NOMO-1 treated with dmso at 0.1 percent for 144 hours (cell line): Measurements from ENCODE around the gene IRAK2.

ENCODE experiments used
- DNase-seq: peaks from one replicate; lab custom pipeline; 2025; ENCODE audit not compliant: unreplicated experiment; lab: John Stamatoyannopoulos, UW

The IRAK2 gene

GRCh38 chr3:10188804-10189556, 24.3 kb downstream of the IRAK2 start:
- DNase-seq, result no peak

GRCh38 chr3:10189557-10190354, 25.0 kb downstream of the IRAK2 start:
- peak; percentile 91 for DNase-seq

- no peak for DNase-seq
Measured at GRCh38 chr3:10192953-10193691, 28.4 kb downstream of the IRAK2 start.

- DNase-seq, result no peak
Measured at GRCh38 chr3:10193692-10194327, 29.1 kb downstream of the IRAK2 start.

- no peak for DNase-seq
Measured at GRCh38 chr3:10194328-10195071, 29.8 kb downstream of the IRAK2 start.

- DNase-seq, result no peak
Measured at GRCh38 chr3:10195366-10196089, 30.8 kb downstream of the IRAK2 start.

- DNase-seq, result no peak
Measured at GRCh38 chr3:10196389-10197052, 31.8 kb downstream of the IRAK2 start.

GRCh38 chr3:10198226-10198625, 33.5 kb downstream of the IRAK2 start:
- DNase-seq, result no peak

GRCh38 chr3:10198761-10199649, 34.3 kb downstream of the IRAK2 start:
- peak; percentile 20 for DNase-seq

GRCh38 chr3:10204921-10205320, 40.2 kb downstream of the IRAK2 start:
- DNase-seq, result no peak

- DNase-seq, result no peak
Measured at GRCh38 chr3:10205451-10206165, 40.9 kb downstream of the IRAK2 start.

GRCh38 chr3:10206166-10206511, 41.4 kb downstream of the IRAK2 start:
- DNase-seq, result no peak

GRCh38 chr3:10213156-10213792, 48.6 kb downstream of the IRAK2 start:
- DNase-seq, result no peak

GRCh38 chr3:10215578-10216368, 51.1 kb downstream of the IRAK2 start:
- DNase-seq, result no peak

- DNase-seq, result no peak
Measured at GRCh38 chr3:10217359-10217758, 52.6 kb downstream of the IRAK2 start.

- no peak for DNase-seq
Measured at GRCh38 chr3:10219737-10220136, 55.0 kb downstream of the IRAK2 start.
